ENCODE data around the gene RNF19B. TPM values are rescaled to one million over a fixed set of nuclear protein-coding genes. Genes with fewer than 3 reads are reported as not detected.
"Not testable (repeated sequence)": the region's sequence is repeated elsewhere in the genome, so short reads cannot be mapped to it uniquely, and the experiment has no call there.

The RNF19B gene
- total RNA-seq, 2 donors from 2014 or later: 17.8 TPM

GRCh38 chr1:32907435-32907834 is 57.2 kb downstream of the RNF19B start:
- no peak overlapping the region for H3K27ac Mint-ChIP-seq
- TF ChIP-seq, protein P1, sequence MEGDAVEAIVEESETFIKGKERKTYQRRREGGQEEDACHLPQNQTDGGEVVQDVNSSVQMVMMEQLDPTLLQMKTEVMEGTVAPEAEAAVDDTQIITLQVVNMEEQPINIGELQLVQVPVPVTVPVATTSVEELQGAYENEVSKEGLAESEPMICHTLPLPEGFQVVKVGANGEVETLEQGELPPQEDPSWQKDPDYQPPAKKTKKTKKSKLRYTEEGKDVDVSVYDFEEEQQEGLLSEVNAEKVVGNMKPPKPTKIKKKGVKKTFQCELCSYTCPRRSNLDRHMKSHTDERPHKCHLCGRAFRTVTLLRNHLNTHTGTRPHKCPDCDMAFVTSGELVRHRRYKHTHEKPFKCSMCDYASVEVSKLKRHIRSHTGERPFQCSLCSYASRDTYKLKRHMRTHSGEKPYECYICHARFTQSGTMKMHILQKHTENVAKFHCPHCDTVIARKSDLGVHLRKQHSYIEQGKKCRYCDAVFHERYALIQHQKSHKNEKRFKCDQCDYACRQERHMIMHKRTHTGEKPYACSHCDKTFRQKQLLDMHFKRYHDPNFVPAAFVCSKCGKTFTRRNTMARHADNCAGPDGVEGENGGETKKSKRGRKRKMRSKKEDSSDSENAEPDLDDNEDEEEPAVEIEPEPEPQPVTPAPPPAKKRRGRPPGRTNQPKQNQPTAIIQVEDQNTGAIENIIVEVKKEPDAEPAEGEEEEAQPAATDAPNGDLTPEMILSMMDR (conservative IDR thresholded peaks at IDR 0.05): no peak
- H3K9me3 Mint-ChIP-seq: no peaks in the 10 kb centered on the region
- H3K4me3 Mint-ChIP-seq: no peak overlapping the region
- H3K4me1 ChIP-seq (ENCODE audit: control insufficient read depth, insufficient read depth, low read length): no peaks in the 10 kb centered on the region
- whole genome bisulfite sequencing, 2 experiments (ENCODE audit: insufficient coverage in 1 of 2, insufficient read length in 1 of 2): 66 to 67% methylated on average over 4 of the region's 4 CpGs
- DNase-seq: no peak
- no peak overlapping the region for H3K9ac ChIP-seq (ENCODE audit: extremely low read depth, low read length, poor library complexity, severe bottlenecking)
- H3K36me3 ChIP-seq (ENCODE audit: control insufficient read depth, insufficient read depth, low read length): no peaks in the 10 kb centered on the region
- H3K9me3 ChIP-seq (ENCODE audit: control insufficient read depth, low read length): no peaks in the 10 kb centered on the region
- peaks cover 35% of the 10 kb centered on the region for H3K27me3 Mint-ChIP-seq (ENCODE audit: insufficient read depth)
- H3K36me3 Mint-ChIP-seq (ENCODE audit: low read depth): no peaks in the 10 kb centered on the region
- no peak overlapping the region for H3K4me3 ChIP-seq (ENCODE audit: low read length)
- H3K27ac ChIP-seq (ENCODE audit: low read depth, low read length): no peak overlapping the region
- peaks cover 17% of the 10 kb centered on the region for H3K27me3 ChIP-seq (ENCODE audit: control insufficient read depth, insufficient read depth, low read length, poor library complexity, severe bottlenecking)
- H3K4me1 Mint-ChIP-seq: no peaks in the 10 kb centered on the region

- H3K27me3 Mint-ChIP-seq (ENCODE audit: insufficient read depth): peaks cover 43% of the 10 kb centered on the region
- no peak overlapping the region for H3K4me3 Mint-ChIP-seq
- Histone ChIP-seq H3K27me3 (ENCODE audit: control insufficient read depth, insufficient read depth, low read length, poor library complexity, severe bottlenecking) (peaks cover 23% of the 10 kb centered on the region), H3K36me3 (ENCODE audit: control insufficient read depth, insufficient read depth, low read length) (no peaks in the 10 kb centered on the region), H3K9me3 (ENCODE audit: control insufficient read depth, low read length) (no peaks in the 10 kb centered on the region), H3K4me3 (ENCODE audit: low read length) (no peak overlapping the region), H3K4me1 (ENCODE audit: control insufficient read depth, insufficient read depth, low read length) (no peaks in the 10 kb centered on the region), H3K9ac (ENCODE audit: extremely low read depth, low read length, poor library complexity, severe bottlenecking) (no peak overlapping the region), H3K27ac (ENCODE audit: low read depth, low read length) (no peak overlapping the region)
- H3K27ac Mint-ChIP-seq: no peak overlapping the region
- 88 to 89% methylated on average over 1 to 7 of the region's 7 CpGs for WGBS, 2 experiments (ENCODE audit: insufficient coverage in 1 of 2, insufficient read length in 1 of 2)
- no peaks in the 10 kb centered on the region for H3K36me3 Mint-ChIP-seq (ENCODE audit: low read depth)
- TF ChIP-seq, protein P1 (conservative IDR thresholded peaks at IDR 0.05): no peak
- no peaks in the 10 kb centered on the region for H3K4me1 Mint-ChIP-seq
- DNase-seq: no peak
- H3K9me3 Mint-ChIP-seq: no peaks in the 10 kb centered on the region
Observed at GRCh38 chr1:32906654-32907053, 58.0 kb downstream of the RNF19B start.

DNA sequence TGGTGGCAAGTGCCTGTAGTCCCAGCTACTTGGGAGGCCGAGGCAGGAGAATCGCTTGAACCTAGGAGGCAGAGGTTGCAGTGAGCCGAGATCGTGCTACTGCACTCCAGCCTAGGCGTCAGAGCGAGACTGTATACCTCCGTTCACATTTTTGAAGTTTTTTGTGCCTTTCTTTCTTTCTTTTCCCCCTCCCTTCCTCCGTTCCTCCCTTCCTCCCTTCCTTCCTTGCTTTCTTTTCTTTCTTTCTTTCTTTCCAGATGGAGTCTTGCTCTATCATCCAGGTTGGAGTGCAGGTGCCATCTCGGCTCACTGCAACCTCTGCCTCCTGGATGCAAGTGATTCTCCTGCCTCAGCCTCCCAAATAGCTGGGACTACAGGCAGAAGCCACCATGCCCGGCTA is 59.0 kb downstream of the RNF19B start:
- not testable (repeated sequence) for H3K9me3 ChIP-seq (ENCODE audit: control insufficient read depth, low read length); H3K9me3 Mint-ChIP-seq; H3K36me3 ChIP-seq (ENCODE audit: control insufficient read depth, insufficient read depth, low read length); H3K4me3 Mint-ChIP-seq; H3K4me1 ChIP-seq (ENCODE audit: control insufficient read depth, insufficient read depth, low read length); H3K4me3 ChIP-seq (ENCODE audit: low read length); H3K4me1 Mint-ChIP-seq; H3K36me3 Mint-ChIP-seq (ENCODE audit: low read depth); H3K9ac ChIP-seq (ENCODE audit: extremely low read depth, low read length, poor library complexity, severe bottlenecking); H3K27ac ChIP-seq (ENCODE audit: low read depth, low read length); DNase-seq; H3K27ac Mint-ChIP-seq
- peaks cover 50% of the 10 kb centered on the region for H3K27me3 Mint-ChIP-seq (ENCODE audit: insufficient read depth)
- peaks cover 31% of the 10 kb centered on the region for H3K27me3 ChIP-seq (ENCODE audit: control insufficient read depth, insufficient read depth, low read length, poor library complexity, severe bottlenecking)
- 79 to 85% methylated on average over 10 of the region's 10 CpGs for WGBS, 2 experiments (ENCODE audit: insufficient coverage in 1 of 2, insufficient read length in 1 of 2)

- Mint-ChIP-seq H3K27ac (no peak overlapping the region), H3K9me3 (no peaks in the 10 kb centered on the region), H3K27me3 (ENCODE audit: insufficient read depth) (peaks cover 51% of the 10 kb centered on the region), H3K4me3 (no peak overlapping the region), H3K36me3 (ENCODE audit: low read depth) (no peaks in the 10 kb centered on the region), H3K4me1 (no peaks in the 10 kb centered on the region)
- Histone ChIP-seq H3K9me3 (ENCODE audit: control insufficient read depth, low read length) (no peaks in the 10 kb centered on the region), H3K36me3 (ENCODE audit: control insufficient read depth, insufficient read depth, low read length) (no peaks in the 10 kb centered on the region), H3K9ac (ENCODE audit: extremely low read depth, low read length, poor library complexity, severe bottlenecking) (no peak overlapping the region), H3K27ac (ENCODE audit: low read depth, low read length) (no peak overlapping the region), H3K4me3 (ENCODE audit: low read length) (no peak overlapping the region), H3K4me1 (ENCODE audit: control insufficient read depth, insufficient read depth, low read length) (peaks cover 4% of the 10 kb centered on the region), H3K27me3 (ENCODE audit: control insufficient read depth, insufficient read depth, low read length, poor library complexity, severe bottlenecking) (peaks cover 39% of the 10 kb centered on the region)
- DNase-seq: no peak
- 86 to 100% methylated on average over 2 of the region's 2 CpGs for WGBS, 2 experiments (ENCODE audit: insufficient coverage in 1 of 2, insufficient read length in 1 of 2)
- TF ChIP-seq, protein P1 (conservative IDR thresholded peaks at IDR 0.05): no peak
Observed at GRCh38 chr1:32904797-32905196, 59.8 kb downstream of the RNF19B start.
